Vagina (tissue), 2 donors: ENCODE measurements around the gene CRABP1. TPM values are rescaled to one million over a fixed set of nuclear protein-coding genes. Genes with fewer than 3 reads are reported as not detected.

Experiments
- DNase-seq, 2 donors: peaks; one replicate each; pipeline ENCODE4 v3.0.0-alpha.2; 2017; ENCODE audit errors: extremely low spot score in 2 of 2
- H3K27ac ChIP-seq: fragments of 200-600 bp; sonication (generic); one replicate; pipeline ENCODE4 v1.5.1; 2019
- H3K27me3 ChIP-seq: fragments of 200-600 bp; sonication (generic); one replicate; pipeline ENCODE4 v1.5.1; 2019
- H3K36me3 ChIP-seq, 2 donors: fragments of 200-600 bp; sonication (generic); one replicate each; pipeline ENCODE4 v1.5.1; 2017 to 2019
- H3K4me1 ChIP-seq: fragments of 200-600 bp; sonication (generic); one replicate; pipeline ENCODE4 v1.5.1; 2019
- H3K4me3 ChIP-seq, 2 donors: fragments of 200-600 bp; sonication (generic); 1 replicate in 1 of 2; 2 replicates in 1 of 2; pipeline ENCODE4 v1.5.1; 2016 to 2019
- H3K9me3 ChIP-seq: fragments of 200-600 bp; sonication (generic); one replicate; pipeline ENCODE4 v1.5.1; 2019
- POLR2A ChIP-seq, 2 donors: fragments of 450-650 bp; IDR thresholded peaks; one replicate each; pipeline ENCODE4 v1.6.1; 2017; ENCODE audit warnings: antibody characterized with exemption in 2 of 2, mild to moderate bottlenecking in 2 of 2, moderate library complexity in 2 of 2
- POLR2AphosphoS5 ChIP-seq, 2 donors: sonication (generic); formaldehyde crosslinking; IDR thresholded peaks; one replicate each; pipeline ENCODE4 v1.9.0; 2017; ENCODE audit warnings: antibody characterized with exemption in 2 of 2, mild to moderate bottlenecking in 2 of 2, low read depth in 1 of 2; ENCODE audit not compliant: insufficient read depth in 1 of 2
- intact Hi-C: fragments of 100-400 bp; cut with DNase I; formaldehyde crosslinking; loops from one replicate; pipeline ENCODE4 v1.15.1; 2023
- total RNA-seq: library from RNA; depleted of rRNA; stranded (reverse); fragments of >200 nt; gene quantifications from one replicate; pipeline ENCODE4 v1.2.3, GENCODE V29; 2016
- TF ChIP-seq, protein P1 (sequence below), 3 experiments: fragments of 450-650 bp in 2 of 3; fragments of 200-600 bp in 1 of 3; sonication (generic) in 1 of 3; IDR thresholded peaks; one replicate each; pipeline ENCODE4 v1.5.1; 2017 to 2019; ENCODE audit warnings: antibody characterized with exemption in 3 of 3, mild to moderate bottlenecking in 2 of 3, moderate library complexity in 2 of 3

Gene CRABP1
- total RNA-seq, 1 donor from 2014 or later = not detected

DNA sequence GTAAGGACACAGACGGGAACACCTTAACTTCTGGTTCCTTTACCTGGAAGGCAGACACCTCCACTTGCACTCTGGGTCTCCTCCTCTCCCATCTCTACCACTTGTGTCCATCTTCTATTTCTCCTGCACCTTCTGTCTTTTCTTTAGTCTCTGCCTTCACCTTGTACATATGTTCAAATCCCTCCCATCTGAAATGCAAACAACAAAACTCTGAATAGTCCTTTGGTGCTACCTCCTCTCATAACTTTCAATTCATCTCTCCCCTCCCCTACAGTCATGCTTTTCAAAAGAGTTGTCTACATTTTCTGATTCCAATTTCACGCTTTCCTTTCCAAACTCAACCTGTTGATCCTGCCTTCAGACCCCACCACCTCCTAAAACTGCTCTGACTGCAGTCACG lies 5.3 kb upstream of the CRABP1 start:
- no peaks in the 10 kb centered on the region for H3K36me3 ChIP-seq
- no peak for DNase-seq
- no peaks in the 10 kb centered on the region for H3K4me1 ChIP-seq
- no peak for TF ChIP-seq POLR2A (IDR thresholded peaks at IDR 0.05)
- no peak for TF ChIP-seq POLR2AphosphoS5 (IDR thresholded peaks at IDR 0.05; ENCODE audit: insufficient read depth in 1 of 2, low read depth in 1 of 2)
- TF ChIP-seq, protein P1, sequence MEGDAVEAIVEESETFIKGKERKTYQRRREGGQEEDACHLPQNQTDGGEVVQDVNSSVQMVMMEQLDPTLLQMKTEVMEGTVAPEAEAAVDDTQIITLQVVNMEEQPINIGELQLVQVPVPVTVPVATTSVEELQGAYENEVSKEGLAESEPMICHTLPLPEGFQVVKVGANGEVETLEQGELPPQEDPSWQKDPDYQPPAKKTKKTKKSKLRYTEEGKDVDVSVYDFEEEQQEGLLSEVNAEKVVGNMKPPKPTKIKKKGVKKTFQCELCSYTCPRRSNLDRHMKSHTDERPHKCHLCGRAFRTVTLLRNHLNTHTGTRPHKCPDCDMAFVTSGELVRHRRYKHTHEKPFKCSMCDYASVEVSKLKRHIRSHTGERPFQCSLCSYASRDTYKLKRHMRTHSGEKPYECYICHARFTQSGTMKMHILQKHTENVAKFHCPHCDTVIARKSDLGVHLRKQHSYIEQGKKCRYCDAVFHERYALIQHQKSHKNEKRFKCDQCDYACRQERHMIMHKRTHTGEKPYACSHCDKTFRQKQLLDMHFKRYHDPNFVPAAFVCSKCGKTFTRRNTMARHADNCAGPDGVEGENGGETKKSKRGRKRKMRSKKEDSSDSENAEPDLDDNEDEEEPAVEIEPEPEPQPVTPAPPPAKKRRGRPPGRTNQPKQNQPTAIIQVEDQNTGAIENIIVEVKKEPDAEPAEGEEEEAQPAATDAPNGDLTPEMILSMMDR (IDR thresholded peaks at IDR 0.05) = no peak
- H3K9me3 ChIP-seq = no peaks in the 10 kb centered on the region
- intact Hi-C loops = no loop called here
- no peaks in the 10 kb centered on the region for H3K27me3 ChIP-seq
- H3K4me3 ChIP-seq = no peak overlapping the region
- no peak overlapping the region for H3K27ac ChIP-seq

DNA sequence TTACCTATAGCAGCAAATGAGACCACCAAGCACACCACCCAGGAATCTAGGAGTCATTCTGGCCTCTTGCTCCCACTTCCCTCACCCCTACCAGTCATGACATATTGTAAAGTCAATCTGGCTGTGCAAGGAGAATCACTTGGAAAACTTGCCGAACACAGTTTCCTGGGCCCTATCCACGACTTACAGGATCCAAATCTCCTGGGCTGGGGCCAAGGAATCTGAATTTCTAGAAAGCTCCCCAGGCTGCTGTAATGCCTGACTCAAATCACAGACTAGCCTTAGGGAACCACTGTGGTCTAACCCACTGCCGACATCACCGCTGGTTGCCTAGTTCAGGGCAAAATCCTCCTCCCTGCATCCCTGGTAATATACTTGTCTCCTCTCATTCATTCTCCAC lies 4.2 kb upstream of the CRABP1 start:
- peaks cover 2% of the 10 kb centered on the region for H3K4me1 ChIP-seq
- intact Hi-C loops = no loop called here
- H3K9me3 ChIP-seq = no peaks in the 10 kb centered on the region
- no peaks in the 10 kb centered on the region for H3K27me3 ChIP-seq
- DNase-seq = no peak
- no peak overlapping the region for H3K4me3 ChIP-seq
- H3K36me3 ChIP-seq = no peaks in the 10 kb centered on the region
- TF ChIP-seq POLR2AphosphoS5 (IDR thresholded peaks at IDR 0.05; ENCODE audit: insufficient read depth in 1 of 2, low read depth in 1 of 2) = no peak
- TF ChIP-seq, protein P1 (IDR thresholded peaks at IDR 0.05) = no peak
- no peak for TF ChIP-seq POLR2A (IDR thresholded peaks at IDR 0.05)
- H3K27ac ChIP-seq = no peak overlapping the region

DNA sequence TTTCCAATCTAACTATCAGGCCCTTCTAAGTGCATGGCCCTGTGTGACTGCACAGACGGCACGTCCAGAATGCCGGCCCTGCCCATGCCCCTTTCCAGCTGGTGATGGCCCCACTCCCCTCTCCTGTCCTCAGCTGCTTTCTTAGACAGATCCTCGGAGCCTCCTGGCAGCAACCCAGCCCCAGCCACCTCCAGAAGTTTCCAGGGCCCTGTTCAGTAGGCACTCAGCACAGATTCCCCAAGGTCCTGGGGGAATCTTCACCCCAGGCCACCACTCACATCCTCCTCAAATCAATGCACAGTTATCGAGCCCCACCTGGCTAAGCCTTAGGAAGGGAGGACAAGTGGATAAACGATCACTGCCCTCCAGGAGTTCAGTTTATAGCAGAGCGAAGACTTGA lies 1.4 kb upstream of the CRABP1 start:
- DNase-seq = no peak
- Histone ChIP-seq H3K36me3 (no peaks in the 10 kb centered on the region), H3K27ac (no peak overlapping the region), H3K9me3 (no peaks in the 10 kb centered on the region), H3K27me3 (no peaks in the 10 kb centered on the region), H3K4me3 (no peak overlapping the region), H3K4me1 (peaks cover 8% of the 10 kb centered on the region)
- TF ChIP-seq, protein P1 (IDR thresholded peaks at IDR 0.05) = no peak
- TF ChIP-seq POLR2A (IDR thresholded peaks at IDR 0.05) = no peak
- intact Hi-C loops = no loop called here

DNA sequence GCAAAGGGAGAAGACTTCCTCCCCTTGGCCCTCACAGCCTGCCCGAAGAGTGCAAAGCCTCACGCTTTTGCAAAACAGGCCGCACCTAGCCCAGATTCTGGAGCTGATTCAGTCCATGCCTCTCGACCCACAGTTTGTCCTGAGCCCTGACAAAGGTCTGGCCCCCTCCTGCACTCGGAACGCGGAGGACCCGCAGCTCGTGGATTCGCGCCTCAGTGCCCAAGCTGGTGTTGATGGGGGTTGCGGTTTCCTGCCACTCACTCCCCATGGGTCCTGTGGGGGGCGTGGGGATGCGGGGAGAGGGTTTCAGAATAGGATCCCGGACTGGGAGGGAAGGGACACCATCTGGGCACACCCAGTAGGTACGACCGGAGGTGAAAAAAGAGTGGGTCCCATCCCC lies 594 bp upstream of the CRABP1 start:
- intact Hi-C loops = no loop called here
- no peak overlapping the region for H3K27ac ChIP-seq
- no peaks in the 10 kb centered on the region for H3K9me3 ChIP-seq
- DNase-seq = no peak
- TF ChIP-seq POLR2AphosphoS5 (IDR thresholded peaks at IDR 0.05; ENCODE audit: insufficient read depth in 1 of 2, low read depth in 1 of 2) (no peak), POLR2A (IDR thresholded peaks at IDR 0.05) (no peak)
- TF ChIP-seq, protein P1 (IDR thresholded peaks at IDR 0.05) = no peak
- no peaks in the 10 kb centered on the region for H3K27me3 ChIP-seq
- no peaks in the 10 kb centered on the region for H3K36me3 ChIP-seq
- peaks cover 8% of the 10 kb centered on the region for H3K4me1 ChIP-seq
- no peak overlapping the region for H3K4me3 ChIP-seq

DNA sequence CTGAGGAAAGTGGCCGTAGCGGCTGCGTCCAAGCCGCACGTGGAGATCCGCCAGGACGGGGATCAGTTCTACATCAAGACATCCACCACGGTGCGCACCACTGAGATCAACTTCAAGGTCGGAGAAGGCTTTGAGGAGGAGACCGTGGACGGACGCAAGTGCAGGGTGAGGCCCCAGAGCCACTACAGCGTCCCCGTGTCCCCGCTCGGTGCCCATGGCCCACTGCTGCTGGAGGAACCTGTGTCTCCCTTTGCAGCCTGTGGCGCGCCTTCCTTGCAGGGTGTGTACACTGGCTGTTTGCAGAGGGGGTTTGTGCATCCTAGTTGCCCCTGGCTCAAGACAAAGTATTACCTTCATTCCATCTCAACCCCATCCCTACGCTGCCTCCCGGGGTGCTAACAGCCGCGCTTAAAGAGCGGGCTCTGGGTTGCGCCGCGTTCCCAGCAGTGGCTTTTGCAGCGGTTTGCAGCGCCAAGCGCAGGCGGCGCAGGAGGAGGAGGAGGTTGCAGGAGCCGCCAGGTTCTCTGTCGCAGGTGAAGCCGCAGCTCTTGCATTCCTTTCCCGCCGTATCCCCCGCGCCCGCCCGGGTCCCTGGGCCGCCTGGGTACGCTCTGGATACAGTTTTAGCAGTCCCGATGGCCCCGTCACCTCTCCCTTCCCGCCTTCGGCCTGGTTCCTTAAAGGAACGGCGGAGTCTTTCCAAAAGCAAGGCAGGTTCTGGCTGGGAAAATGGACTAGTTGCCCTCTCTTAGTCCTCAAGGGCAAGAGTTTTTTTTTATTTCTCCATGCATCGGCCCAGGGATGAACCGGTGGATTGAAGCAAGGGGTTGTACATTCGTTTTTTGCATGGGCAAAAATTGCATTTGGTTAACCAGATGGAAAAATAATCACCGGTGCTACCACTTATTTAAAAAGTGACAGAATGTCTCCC lies 1.2 kb downstream of the CRABP1 start:
- Histone ChIP-seq H3K27me3 (no peaks in the 10 kb centered on the region), H3K4me3 (peak overlapping the region in 1 of 2 donors; percentile 13)

More for the DNA sequence above, 1.2 kb downstream of the CRABP1 start:
- Histone ChIP-seq H3K4me1 (peaks cover 8% of the 10 kb centered on the region), H3K27ac (no peak overlapping the region), H3K36me3 (no peaks in the 10 kb centered on the region), H3K9me3 (no peaks in the 10 kb centered on the region)
- DNase-seq = no peak
- TF ChIP-seq POLR2A (IDR thresholded peaks at IDR 0.05) (no peak), POLR2AphosphoS5 (IDR thresholded peaks at IDR 0.05; ENCODE audit: insufficient read depth in 1 of 2, low read depth in 1 of 2) (no peak)
- TF ChIP-seq, protein P1 (IDR thresholded peaks at IDR 0.05) = no peak
- intact Hi-C loops = no loop called here
